Endothelial cell (in vitro differentiated cells): ENCODE data around the gene MYLK3. TPM values are rescaled to one million over a fixed set of nuclear protein-coding genes. Genes with fewer than 3 reads are reported as not detected.

ENCODE experiments used
- DNase-seq: peaks from one replicate; pipeline ENCODE4 v3.0.0; 2021; ENCODE audit warnings: low spot score
- H3K27ac Mint-ChIP-seq: one replicate; pipeline ENCODE4 v1.8.0; 2021; ENCODE audit warnings: mixed read lengths, inconsistent platforms; ENCODE audit not compliant: unreplicated experiment
- H3K27me3 Mint-ChIP-seq: one replicate; pipeline ENCODE4 v1.8.0; 2021; ENCODE audit warnings: mild to moderate bottlenecking, moderate library complexity, mixed read lengths, inconsistent platforms; ENCODE audit not compliant: unreplicated experiment
- H3K36me3 Mint-ChIP-seq: one replicate; pipeline ENCODE4 v1.8.0; 2021; ENCODE audit warnings: mild to moderate bottlenecking, low read depth, mixed read lengths, inconsistent platforms; ENCODE audit not compliant: unreplicated experiment
- H3K4me1 Mint-ChIP-seq: one replicate; pipeline ENCODE4 v1.8.0; 2021; ENCODE audit warnings: mild to moderate bottlenecking, mixed read lengths, inconsistent platforms; ENCODE audit not compliant: unreplicated experiment
- H3K4me3 Mint-ChIP-seq: one replicate; pipeline ENCODE4 v1.8.0; 2021; ENCODE audit warnings: mild to moderate bottlenecking, mixed read lengths, inconsistent platforms; ENCODE audit not compliant: unreplicated experiment
- H3K9me3 Mint-ChIP-seq: one replicate; pipeline ENCODE4 v1.8.0; 2021; ENCODE audit warnings: mixed read lengths, inconsistent platforms; ENCODE audit not compliant: unreplicated experiment
- total RNA-seq: library from RNA; stranded (reverse); fragmentation: NEBNext Ultra II Directional; extraction: Animal tissue kit (Norgen Biotek cat#: 25700); gene quantifications from one replicate; pipeline ENCODE4 v1.2.1, GENCODE V29; 2021; ENCODE audit not compliant: unreplicated experiment
- TF ChIP-seq, protein P1 (sequence below): fragments of 200-600 bp; sonication (generic); IDR thresholded peaks from one replicate; pipeline ENCODE4 v1.5.0; 2021; ENCODE audit warnings: antibody characterized with exemption; ENCODE audit not compliant: unreplicated experiment

The MYLK3 gene
- total RNA-seq, 1 donor from 2014 or later: 0.95 TPM

DNA sequence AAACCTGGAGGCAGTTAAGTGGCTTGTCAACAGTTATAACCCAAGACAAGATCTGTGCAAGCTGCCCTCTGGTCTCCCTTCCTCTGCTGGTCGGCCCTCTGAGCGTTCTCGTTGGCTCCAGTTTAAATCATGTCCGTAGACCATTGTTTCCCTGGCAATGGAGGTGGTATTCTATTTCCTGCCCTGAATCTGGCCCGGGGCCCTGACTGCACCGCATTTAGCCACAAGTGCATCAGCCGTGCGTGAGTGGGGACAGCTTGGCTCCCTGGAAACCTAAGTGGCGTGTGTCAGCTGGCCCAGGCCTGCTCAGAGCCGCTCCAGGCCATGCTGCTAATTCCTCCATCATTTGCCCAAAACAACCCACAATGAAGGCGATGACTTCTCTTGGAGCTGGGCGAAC is 15.0 kb upstream of the MYLK3 start:
- Mint-ChIP-seq H3K36me3 (no peaks in the 10 kb centered on the region), H3K9me3 (peaks cover 5% of the 10 kb centered on the region), H3K27ac (no peak overlapping the region)

DNA sequence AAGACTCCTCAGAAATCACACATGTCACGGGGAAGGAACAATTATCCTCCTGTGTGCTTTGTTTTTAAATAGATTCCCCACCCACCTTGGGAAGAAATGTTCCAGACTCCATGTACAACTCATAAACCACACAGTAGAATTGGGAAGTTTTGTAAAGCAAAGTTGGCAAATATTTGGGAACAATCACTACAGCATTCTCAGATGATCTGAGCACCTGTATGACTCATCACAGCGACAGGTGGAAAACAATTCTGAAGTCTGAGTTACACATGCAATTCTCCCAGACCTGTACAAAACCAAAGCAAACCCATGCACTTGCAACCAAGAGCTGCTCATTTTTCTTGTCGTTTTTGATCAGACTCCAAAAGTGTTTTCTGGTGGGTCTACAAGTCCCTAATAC is 14.4 kb upstream of the MYLK3 start:
- Mint-ChIP-seq H3K36me3 (no peaks in the 10 kb centered on the region), H3K27ac (no peak overlapping the region), H3K4me3 (no peak overlapping the region), H3K27me3 (peaks cover 4% of the 10 kb centered on the region), H3K9me3 (peaks cover 5% of the 10 kb centered on the region), H3K4me1 (peaks cover 7% of the 10 kb centered on the region)
- DNase-seq: no peak
- TF ChIP-seq, protein P1, sequence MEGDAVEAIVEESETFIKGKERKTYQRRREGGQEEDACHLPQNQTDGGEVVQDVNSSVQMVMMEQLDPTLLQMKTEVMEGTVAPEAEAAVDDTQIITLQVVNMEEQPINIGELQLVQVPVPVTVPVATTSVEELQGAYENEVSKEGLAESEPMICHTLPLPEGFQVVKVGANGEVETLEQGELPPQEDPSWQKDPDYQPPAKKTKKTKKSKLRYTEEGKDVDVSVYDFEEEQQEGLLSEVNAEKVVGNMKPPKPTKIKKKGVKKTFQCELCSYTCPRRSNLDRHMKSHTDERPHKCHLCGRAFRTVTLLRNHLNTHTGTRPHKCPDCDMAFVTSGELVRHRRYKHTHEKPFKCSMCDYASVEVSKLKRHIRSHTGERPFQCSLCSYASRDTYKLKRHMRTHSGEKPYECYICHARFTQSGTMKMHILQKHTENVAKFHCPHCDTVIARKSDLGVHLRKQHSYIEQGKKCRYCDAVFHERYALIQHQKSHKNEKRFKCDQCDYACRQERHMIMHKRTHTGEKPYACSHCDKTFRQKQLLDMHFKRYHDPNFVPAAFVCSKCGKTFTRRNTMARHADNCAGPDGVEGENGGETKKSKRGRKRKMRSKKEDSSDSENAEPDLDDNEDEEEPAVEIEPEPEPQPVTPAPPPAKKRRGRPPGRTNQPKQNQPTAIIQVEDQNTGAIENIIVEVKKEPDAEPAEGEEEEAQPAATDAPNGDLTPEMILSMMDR: no peak

More for the DNA sequence above, 15.0 kb upstream of the MYLK3 start:
- no peak for DNase-seq
- Mint-ChIP-seq H3K27me3 (peaks cover 3% of the 10 kb centered on the region), H3K4me1 (peaks cover 6% of the 10 kb centered on the region), H3K4me3 (no peak overlapping the region)
- TF ChIP-seq, protein P1: no peak

DNA sequence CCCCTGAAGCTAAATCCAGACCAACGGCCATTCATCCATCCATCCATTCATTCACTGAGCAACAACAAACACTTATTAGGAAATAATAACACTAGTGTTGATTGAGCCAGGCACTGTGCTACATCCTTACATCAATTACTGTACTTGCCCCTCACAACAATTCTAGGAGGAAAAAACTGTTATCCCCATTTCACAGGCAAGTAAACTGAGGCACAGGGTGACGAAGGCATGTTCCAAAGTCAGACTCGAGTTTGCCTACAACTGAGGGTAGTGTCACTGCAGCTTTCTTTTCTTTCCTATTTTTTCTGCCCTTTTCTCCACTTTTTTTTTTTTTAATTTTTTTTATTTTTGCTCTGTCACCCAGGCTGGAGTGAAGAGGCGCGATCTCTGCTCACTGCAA is 11.2 kb upstream of the MYLK3 start:
- Mint-ChIP-seq H3K4me1 (peaks cover 13% of the 10 kb centered on the region), H3K9me3 (peaks cover 5% of the 10 kb centered on the region), H3K36me3 (no peaks in the 10 kb centered on the region), H3K27ac (no peak overlapping the region), H3K4me3 (no peak overlapping the region), H3K27me3 (peaks cover 6% of the 10 kb centered on the region)
- TF ChIP-seq, protein P1: no peak
- DNase-seq: no peak

DNA sequence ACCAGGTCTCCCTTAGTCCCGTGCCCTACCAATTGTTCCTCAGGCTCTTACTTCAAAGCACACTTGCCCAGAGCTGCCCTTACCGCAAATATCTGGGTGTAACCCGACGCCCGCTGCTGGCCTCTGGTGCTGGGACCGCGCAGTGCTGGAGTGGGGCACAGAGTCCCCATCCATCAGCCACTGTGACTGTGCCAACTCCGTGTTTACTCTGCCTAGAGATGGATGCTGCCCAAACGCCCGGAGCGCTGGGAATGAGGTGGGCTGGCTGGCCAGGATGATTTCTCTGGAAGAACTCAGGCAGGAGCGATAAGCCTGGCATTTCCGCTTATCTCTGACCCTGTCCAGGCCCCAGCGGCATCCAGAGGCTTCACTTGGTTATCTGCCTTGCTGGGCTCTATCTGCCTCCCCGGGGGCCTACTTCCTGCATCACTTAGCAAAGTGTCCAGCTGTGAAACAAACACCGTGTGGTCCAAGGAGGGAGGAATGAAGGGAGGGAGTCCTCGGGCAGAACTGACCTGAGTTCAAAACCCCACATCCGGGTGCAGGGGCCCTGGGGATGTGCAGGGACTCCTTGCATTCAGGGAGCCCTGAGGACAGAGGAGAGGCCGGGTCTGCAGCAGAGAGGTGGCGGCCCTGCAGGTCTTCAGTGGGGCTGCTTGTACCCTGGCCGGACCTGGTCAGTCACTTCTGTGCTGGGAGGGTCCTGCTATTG is 9.4 kb upstream of the MYLK3 start:
- Mint-ChIP-seq H3K27ac (no peak overlapping the region), H3K36me3 (no peaks in the 10 kb centered on the region), H3K9me3 (peaks cover 5% of the 10 kb centered on the region), H3K27me3 (peaks cover 6% of the 10 kb centered on the region), H3K4me1 (peaks cover 13% of the 10 kb centered on the region), H3K4me3 (no peak overlapping the region)
- TF ChIP-seq, protein P1: no peak
- no peak for DNase-seq

DNA sequence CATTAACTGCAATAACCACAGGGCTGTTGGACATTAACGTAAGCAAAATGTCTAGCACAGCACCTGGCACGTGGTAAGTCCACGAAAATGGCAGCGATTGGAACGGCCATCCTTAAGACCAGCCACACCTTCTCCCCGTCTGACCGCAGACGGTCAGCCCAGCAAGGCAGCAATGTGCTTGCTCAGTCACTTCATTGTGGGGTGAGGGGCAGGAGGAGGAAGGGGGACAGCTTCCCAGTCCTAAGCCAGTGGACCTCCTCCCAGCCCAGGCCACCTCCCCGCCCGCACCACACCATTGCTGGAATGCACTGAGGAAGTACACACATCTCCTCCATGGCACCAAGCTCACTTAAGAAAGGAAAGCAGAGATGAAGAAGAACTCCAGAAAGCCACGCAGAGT is 8.6 kb upstream of the MYLK3 start:
- H3K36me3 Mint-ChIP-seq: no peaks in the 10 kb centered on the region
- peaks cover 6% of the 10 kb centered on the region for H3K27me3 Mint-ChIP-seq
- no peak overlapping the region for H3K27ac Mint-ChIP-seq
- no peak for DNase-seq
- TF ChIP-seq, protein P1: no peak
- H3K4me3 Mint-ChIP-seq: no peak overlapping the region
- H3K4me1 Mint-ChIP-seq: peaks cover 13% of the 10 kb centered on the region
- peaks cover 5% of the 10 kb centered on the region for H3K9me3 Mint-ChIP-seq
